Left ventricle myocardium superior (tissue), 1 donor: Measurements from ENCODE around the gene ARNT2. TPM values are rescaled to one million over a fixed set of nuclear protein-coding genes. Genes with fewer than 3 reads are reported as not detected.
A peak's percentile ranks its signal among the peaks of the same experiment; 100 is the strongest.

Experiments
- ATAC-seq: fragments of 200-7000 bp; cut with Tn5 transposase; one replicate; pipeline ENCODE4 v1.9.1; 2020; ENCODE audit warnings: mild to moderate bottlenecking, moderate library complexity
- DNase-seq: peaks from one replicate; pipeline ENCODE4 v3.0.0-alpha.2; 2020
- intact Hi-C: fragments of 100-400 bp; cut with micrococcal nuclease; formaldehyde crosslinking; loops from one replicate; pipeline ENCODE4 v1.11.0; 2022
- total RNA-seq: library from RNA; stranded (reverse); fragmentation: NEBNext Ultra II Directional; extraction: Animal tissue kit (Norgen Biotek cat#: 25700); gene quantifications from one replicate; pipeline ENCODE4 v1.2.1, GENCODE V29; 2021
- donor health status: DM: no; HTN: yes; CAD: no; lungs with severe emphysema.

ARNT2 gene
- total RNA-seq, 1 donor from 2014 or later = 4.1 TPM

DNA sequence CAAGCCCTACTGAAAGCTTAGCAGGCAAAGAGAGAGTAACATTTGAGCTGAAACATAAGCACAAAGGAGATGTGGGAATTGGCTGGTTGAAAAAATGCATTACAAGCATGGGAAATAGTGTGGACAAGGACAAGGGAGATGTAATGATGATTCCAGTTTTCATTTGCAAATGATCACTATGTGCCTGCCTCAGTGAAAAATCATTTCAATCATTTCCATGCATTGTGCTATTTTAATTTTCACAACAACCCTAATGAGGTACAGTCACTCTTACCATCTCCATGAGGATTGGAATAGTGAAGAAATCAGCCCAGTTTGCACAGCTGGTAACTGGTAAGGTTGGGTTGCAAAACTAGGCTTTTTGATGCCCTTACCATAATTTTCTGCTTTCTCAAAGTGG lies 123.2 kb downstream of the ARNT2 start:
- intact Hi-C loops = no loop called here
- DNase-seq = no peak
- ATAC-seq = no peak

DNA sequence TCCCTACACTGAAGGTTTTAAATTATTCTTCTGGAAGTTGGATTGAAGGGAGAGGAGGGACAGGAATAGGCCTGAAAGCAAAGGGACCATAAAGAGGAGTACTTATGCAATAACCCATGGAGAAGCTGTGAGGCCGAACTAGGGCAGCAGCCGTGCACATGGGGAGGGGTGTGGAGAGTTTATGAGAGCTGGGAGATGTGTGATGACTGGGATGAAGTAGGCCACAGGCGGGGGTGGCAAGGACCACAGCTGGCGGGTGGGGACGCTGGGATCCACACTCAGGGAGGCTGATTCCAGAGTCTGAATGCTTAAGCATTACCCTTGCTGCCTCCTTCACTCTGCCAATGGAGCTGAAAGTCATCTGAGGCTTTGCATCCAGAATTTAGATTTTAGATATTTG lies 123.8 kb downstream of the ARNT2 start:
- ATAC-seq = peak; percentile 16
- intact Hi-C loops = no loop called here
- DNase-seq = peak; percentile 30

GRCh38 chr15:80530737-80531365 lies 126.7 kb downstream of the ARNT2 start:
- DNase-seq (no peak), ATAC-seq (peak; percentile 57)
- intact Hi-C loops = no loop called here

DNA sequence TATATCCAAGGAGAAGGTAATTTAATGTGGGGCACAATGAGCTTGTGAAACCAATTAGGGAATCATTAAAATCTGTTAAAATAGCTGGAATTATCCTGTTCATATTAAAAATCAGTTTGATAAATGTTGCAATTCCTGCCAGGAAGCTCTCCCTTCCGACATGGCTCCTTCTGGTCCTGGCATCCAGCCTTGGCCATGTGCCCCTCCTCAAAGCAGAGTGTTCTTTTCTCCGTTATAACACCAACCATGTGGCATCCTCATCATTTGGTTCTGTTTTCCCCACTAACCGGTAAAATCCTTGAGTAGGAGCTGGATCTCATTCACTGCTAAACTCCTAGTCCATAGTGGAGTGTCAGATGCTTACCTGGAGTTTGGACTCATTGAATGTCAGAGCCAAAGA lies 127.2 kb downstream of the ARNT2 start:
- ATAC-seq = no peak
- peak; percentile 38 for DNase-seq
- intact Hi-C loops = no loop called here

DNA sequence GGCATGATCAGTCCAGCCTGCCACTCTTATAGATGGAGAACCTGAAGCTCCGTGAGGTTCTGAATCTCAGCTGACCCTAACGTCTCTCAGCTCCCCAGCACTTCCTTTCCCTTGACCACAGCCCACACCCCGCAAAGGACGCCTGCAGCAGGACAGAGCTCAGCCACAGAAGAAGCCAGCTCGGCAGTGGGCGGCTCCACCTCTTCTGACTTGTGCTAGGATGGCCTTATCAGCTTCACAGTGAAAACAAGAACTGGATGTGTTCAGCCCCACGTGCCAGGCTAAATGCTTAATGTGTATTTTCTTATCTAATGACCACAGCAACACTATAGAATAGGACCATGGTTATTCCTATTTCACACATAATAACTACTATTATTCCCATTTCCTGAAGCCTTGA lies 127.6 kb downstream of the ARNT2 start:
- DNase-seq (no peak), ATAC-seq (peak; percentile 47)

GRCh38 chr15:80533790-80534333 lies 129.7 kb downstream of the ARNT2 start:
- DNase-seq (no peak), ATAC-seq (no peak)
- intact Hi-C loops = no loop called here

More for the DNA sequence above, 127.6 kb downstream of the ARNT2 start:
- intact Hi-C loops = no loop called here

- intact Hi-C loops = no loop called here
- ATAC-seq = no peak
- DNase-seq = no peak
Measured at GRCh38 chr15:80536231-80536630, 132.0 kb downstream of the ARNT2 start.

GRCh38 chr15:80536716-80537115 lies 132.5 kb downstream of the ARNT2 start:
- ATAC-seq (no peak), DNase-seq (no peak)
- intact Hi-C loops = no loop called here

- intact Hi-C loops = no loop called here
- DNase-seq (no peak), ATAC-seq (no peak)
Measured at GRCh38 chr15:80545078-80545477, 140.9 kb downstream of the ARNT2 start.

DNA sequence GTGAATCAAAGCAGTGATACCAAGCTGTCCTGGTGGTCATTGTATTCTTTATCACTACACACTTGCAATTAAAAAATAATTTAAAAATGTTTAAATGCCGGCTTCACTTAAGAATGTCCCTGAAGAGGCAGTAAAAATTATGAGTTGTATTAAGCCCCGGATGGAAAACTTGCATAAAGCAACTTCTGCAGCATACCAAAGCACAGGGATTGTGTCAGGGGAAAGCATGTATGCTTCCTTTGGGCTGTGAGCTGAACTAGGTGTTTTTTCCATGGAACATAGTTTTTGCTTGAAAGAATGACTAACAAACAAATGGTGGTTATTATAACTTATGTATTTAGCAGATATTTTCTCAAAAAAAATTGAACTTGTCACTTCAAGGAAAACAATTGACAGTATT lies 143.1 kb downstream of the ARNT2 start:
- intact Hi-C loops = no loop called here
- no peak for DNase-seq

GRCh38 chr15:80549191-80549590 lies 145.0 kb downstream of the ARNT2 start:
- ATAC-seq = no peak
- intact Hi-C loops = no loop called here
- DNase-seq = no peak

More for the DNA sequence above, 143.1 kb downstream of the ARNT2 start:
- no peak for ATAC-seq

GRCh38 chr15:80549654-80550053 lies 145.5 kb downstream of the ARNT2 start:
- ATAC-seq (no peak), DNase-seq (no peak)
- intact Hi-C loops = no loop called here

- ATAC-seq (no peak), DNase-seq (no peak)
- intact Hi-C loops = no loop called here
Measured at GRCh38 chr15:80550219-80550907, 146.2 kb downstream of the ARNT2 start.

DNA sequence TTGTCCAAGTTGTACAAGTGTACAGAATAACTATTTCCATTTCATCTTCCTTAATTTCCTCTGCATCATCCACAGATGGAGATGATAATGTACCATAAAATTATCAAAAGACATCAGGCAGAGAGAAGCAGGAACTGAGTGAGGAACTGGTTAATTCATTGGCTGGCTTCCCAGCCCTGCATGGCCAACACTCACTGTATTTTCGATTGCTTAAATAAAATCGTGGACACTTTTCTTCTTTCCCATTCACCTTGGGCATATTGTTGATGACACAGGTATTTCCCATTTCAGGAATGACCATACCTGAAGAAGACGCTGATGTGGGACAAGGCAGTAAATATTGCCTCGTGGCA lies 146.7 kb downstream of the ARNT2 start:
- ATAC-seq = no peak
- intact Hi-C loops = no loop called here
- no peak for DNase-seq

GRCh38 chr15:80551348-80551747 lies 147.2 kb downstream of the ARNT2 start:
- intact Hi-C loops = no loop called here
- DNase-seq (no peak), ATAC-seq (no peak)

DNA sequence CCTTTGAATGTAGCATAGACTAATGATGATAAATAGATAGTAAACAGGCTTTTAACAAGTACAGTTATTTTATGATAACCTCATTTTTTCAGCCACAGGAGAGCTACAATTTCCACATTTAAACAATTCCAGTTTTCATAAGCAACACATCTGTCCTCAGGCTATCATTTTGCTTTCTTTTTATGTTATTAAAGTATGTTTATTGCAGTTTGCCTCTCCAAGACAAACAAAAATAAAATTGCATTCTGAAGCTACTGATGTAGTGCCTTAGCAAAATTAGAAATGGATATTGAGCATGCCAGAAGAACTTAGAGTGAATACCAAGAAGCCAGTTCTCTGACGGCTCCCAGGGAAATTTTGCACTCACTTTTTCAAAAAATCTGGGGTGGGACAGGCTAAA lies 150.4 kb downstream of the ARNT2 start:
- DNase-seq (no peak), ATAC-seq (no peak)
- intact Hi-C loops = no loop called here

DNA sequence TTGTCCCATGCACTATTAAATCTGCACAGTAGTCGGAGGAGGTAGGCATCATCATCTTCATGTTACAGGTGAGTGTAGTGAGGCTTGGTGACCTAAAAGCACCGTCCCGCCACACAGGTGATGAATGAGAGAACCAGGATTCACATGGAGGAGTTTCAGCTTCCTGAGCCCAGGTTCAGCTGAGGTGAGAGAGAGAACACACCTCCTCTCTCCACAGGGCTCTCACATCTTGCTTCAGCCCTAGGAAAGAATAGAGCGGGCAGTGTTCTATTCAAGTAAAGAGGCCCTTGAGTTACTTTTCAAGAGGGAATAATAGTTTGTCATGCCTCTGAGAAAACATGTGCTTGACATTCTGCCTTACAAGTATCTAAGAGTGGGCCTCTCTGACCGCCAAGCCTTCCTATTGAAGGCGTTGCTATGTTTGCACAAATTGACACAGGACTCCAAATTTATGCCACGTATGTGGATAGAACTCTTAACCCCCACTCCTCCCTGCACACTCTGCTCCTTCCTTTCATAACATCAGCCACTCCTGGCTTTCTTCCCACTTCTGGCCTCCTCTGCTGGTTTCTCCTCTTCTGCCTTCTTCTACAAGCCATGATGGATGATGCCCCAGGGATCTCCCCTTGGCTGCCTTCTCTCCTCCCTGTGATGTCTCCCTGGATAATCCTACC lies 152.6 kb downstream of the ARNT2 start:
- intact Hi-C loops = no loop called here
- no peak for ATAC-seq

GRCh38 chr15:80557441-80558234 lies 153.5 kb downstream of the ARNT2 start:
- intact Hi-C loops = no loop called here
- ATAC-seq (no peak), DNase-seq (no peak)

More for the DNA sequence above, 152.6 kb downstream of the ARNT2 start:
- DNase-seq = no peak

DNA sequence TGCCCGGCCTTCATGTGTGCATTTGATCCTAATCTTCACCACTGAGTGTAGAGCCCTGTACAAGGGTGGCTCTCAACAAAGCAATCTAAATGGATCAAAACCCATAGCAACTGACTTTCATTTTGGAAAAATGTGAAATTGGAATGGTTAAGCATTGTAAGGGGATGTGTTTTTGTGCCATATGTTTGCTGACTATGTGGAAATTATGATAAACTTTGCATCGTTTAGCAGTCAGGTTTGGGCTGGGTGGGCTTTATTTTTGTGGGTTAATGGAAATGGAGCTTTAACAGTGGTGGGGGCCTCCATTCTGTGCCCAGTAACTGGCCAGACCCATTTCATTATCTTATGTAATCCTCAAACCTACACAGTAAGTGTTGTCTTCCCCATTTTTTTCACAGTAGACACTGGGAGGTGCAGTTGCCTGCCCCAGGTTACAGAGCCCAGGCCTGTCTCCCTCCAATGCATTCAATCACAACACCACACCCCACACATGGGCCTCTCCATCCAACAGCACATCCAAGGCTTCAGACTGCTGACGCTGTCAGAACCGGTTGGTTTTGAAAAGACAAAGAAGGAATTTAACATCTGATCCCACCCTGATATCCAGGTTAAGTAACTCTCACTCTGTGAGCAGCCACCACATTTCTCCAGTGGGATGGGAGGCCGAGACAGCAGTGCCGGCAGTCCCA lies 154.6 kb downstream of the ARNT2 start:
- no peak for DNase-seq
- intact Hi-C loops = no loop called here

More for the DNA sequence above, 154.6 kb downstream of the ARNT2 start:
- ATAC-seq = no peak
